WI38 (cell line): Measurements from ENCODE around the gene NETO2.
"Not testable (repeated sequence)": the region's sequence is repeated elsewhere in the genome, so short reads cannot be mapped to it uniquely, and the experiment has no call there.

Experiments
- H3K4me3 ChIP-seq: 2 replicates; pipeline ENCODE4 v1.5.1; 2011; ENCODE audit warnings: low read depth, mild to moderate bottlenecking, control low read depth, low read length
- CTCF ChIP-seq: IDR thresholded peaks from 2 replicates; pipeline ENCODE4 v1.5.1; 2012; ENCODE audit warnings: low read depth, mild to moderate bottlenecking, control low read depth, low read length

NETO2 gene

GRCh38 chr16:47129755-47130435 lies 13.8 kb downstream of the NETO2 start:
- no peak overlapping the region for H3K4me3 ChIP-seq
- TF ChIP-seq CTCF = no peak

- no peak overlapping the region for H3K4me3 ChIP-seq
- TF ChIP-seq CTCF = no peak
Observed at GRCh38 chr16:47127541-47127940, 16.2 kb downstream of the NETO2 start.

GRCh38 chr16:47125757-47126156 lies 18.0 kb downstream of the NETO2 start:
- H3K4me3 ChIP-seq = no peak overlapping the region
- TF ChIP-seq CTCF = no peak

DNA sequence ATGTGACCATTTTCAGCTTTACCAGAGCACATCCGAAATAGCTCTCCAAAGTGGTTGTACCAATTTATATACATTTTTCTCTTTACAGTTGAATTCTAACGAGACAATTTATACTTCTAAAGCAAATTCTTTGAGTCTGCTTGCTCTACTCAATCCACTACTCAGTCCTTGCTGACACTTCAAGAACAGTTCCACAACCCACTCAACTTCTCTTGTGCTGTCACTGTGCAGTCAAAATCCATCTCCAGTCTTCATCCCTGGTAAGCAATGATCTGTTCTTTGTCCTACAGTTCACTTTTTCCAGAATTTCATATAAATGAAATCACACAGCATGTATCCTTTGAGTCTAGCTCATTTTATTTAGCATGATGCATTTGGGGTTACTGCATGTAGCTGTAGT lies 30.6 kb downstream of the NETO2 start:
- no peak overlapping the region for H3K4me3 ChIP-seq
- TF ChIP-seq CTCF = no peak

DNA sequence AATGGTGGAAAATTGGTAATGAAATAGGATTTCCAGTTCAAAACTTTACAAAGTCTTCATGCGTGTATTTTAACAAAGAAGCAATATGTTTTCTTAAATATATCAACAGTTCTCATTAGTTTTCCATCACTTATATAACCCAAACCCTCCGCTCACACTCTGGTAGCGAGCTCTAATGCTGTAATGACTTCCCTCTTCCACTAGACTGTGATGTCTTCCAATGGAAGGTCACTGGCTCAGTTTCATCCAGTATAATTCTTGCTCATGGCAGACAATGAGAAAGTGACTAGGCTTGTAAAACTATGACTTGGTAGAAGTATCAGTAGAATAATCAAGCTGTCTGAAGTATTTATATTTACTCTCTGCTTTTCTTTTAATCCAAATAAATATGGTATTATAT lies 32.8 kb downstream of the NETO2 start:
- no peak overlapping the region for H3K4me3 ChIP-seq
- TF ChIP-seq CTCF = no peak

- no peak overlapping the region for H3K4me3 ChIP-seq
- no peak for TF ChIP-seq CTCF
Observed at GRCh38 chr16:47109361-47109760, 34.4 kb downstream of the NETO2 start.

- H3K4me3 ChIP-seq = not testable (repeated sequence)
Observed at GRCh38 chr16:47102921-47103320, 40.8 kb downstream of the NETO2 start.

DNA sequence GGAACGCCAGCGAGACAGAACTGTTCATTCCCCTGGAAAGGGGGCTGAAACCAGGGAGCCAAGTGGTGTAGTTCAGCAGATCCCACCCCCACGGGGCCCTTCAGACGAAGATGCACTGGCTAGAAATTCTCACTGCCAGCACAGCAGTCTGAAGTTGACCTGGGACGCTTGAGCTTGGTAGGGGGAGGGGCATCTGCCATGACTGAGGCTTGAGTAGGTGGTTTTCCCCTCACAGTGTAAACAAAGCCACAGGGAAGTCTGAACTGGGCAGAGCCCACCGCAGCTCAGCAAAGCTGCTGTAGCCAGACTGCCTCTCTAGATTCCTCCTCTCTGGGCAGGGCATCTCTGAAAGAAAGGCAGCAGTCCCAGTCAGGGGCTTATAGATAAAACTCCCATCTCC lies 46.6 kb downstream of the NETO2 start:
- not testable (repeated sequence) for H3K4me3 ChIP-seq
